Stimulated activated CD4-positive, alpha-beta T cell treated with anti-CD3 and anti-CD28 coated beads, Interleukin-15, amount 100 ng/mL, for 48 hours (primary cell): ENCODE measurements around the gene MBD6.

Experiments
- DNase-seq, 2 donors: peaks; one replicate each; pipeline ENCODE4 v3.0.0-alpha.2; 2020; ENCODE audit warnings: low read depth in 2 of 2

The MBD6 gene

GRCh38 chr12:57522011-57522886 is at the start of gene MBD6:
TSS of gene MBD6 (plus strand) at chr12:57522824. CDS start at chr12:57524304, 1,480 bp downstream.
- peak; percentile 82 to 86 for DNase-seq

- no peak for DNase-seq
Measured at GRCh38 chr12:57473392-57473791, 49.2 kb upstream of the MBD6 start.

GRCh38 chr12:57473886-57474285 is 48.7 kb upstream of the MBD6 start:
- no peak for DNase-seq

GRCh38 chr12:57474430-57474829 is 48.2 kb upstream of the MBD6 start:
- DNase-seq: no peak

- no peak for DNase-seq
Measured at GRCh38 chr12:57474862-57475261, 47.8 kb upstream of the MBD6 start.

- no peak for DNase-seq
Measured at GRCh38 chr12:57475271-57476161, 47.1 kb upstream of the MBD6 start.

GRCh38 chr12:57476162-57476992 is 46.2 kb upstream of the MBD6 start:
- peak; percentile 80 to 88 for DNase-seq

- DNase-seq: no peak
Measured at GRCh38 chr12:57476993-57477709, 45.5 kb upstream of the MBD6 start.

GRCh38 chr12:57477710-57478681 is 44.6 kb upstream of the MBD6 start:
- no peak for DNase-seq

GRCh38 chr12:57479043-57479375 is 43.6 kb upstream of the MBD6 start:
- DNase-seq: no peak

- no peak for DNase-seq
Measured at GRCh38 chr12:57479376-57480115, 43.1 kb upstream of the MBD6 start, which contains the start of gene ARHGAP9. TSS of gene ARHGAP9 (minus strand) at chr12:57479866. CDS start at chr12:57479406, 460 bp downstream.

- DNase-seq: no peak
Measured at GRCh38 chr12:57481671-57482070, 41.0 kb upstream of the MBD6 start.

GRCh38 chr12:57483466-57483865 is 39.2 kb upstream of the MBD6 start:
- DNase-seq: no peak

GRCh38 chr12:57485695-57486094 is 36.9 kb upstream of the MBD6 start:
- DNase-seq: no peak

GRCh38 chr12:57487055-57487596 is 35.5 kb upstream of the MBD6 start:
- DNase-seq: no peak

- DNase-seq: peak; percentile 88 to 89
Measured at GRCh38 chr12:57487597-57488401, 34.8 kb upstream of the MBD6 start, which contains the start of gene MARS1. TSS of gene MARS1 (plus strand) at chr12:57488068. CDS start at chr12:57488091, 23 bp downstream.

GRCh38 chr12:57488402-57489156 is 34.0 kb upstream of the MBD6 start:
- DNase-seq: no peak
